Uterus (tissue), 4 donors: ENCODE measurements around the gene AK1. TPM values are rescaled to one million over a fixed set of nuclear protein-coding genes. Genes with fewer than 3 reads are reported as not detected.

Experiments
- DNase-seq, 2 donors: peaks; one replicate each; pipeline ENCODE4 v3.0.0-alpha.2; 2019 to 2020
- H3K27ac ChIP-seq, 2 donors: fragments of 200-600 bp; sonication (generic); 1 replicate in 1 of 2; 2 replicates in 1 of 2; pipeline ENCODE4 v1.5.1; 2016 to 2018
- H3K27me3 ChIP-seq, 2 donors: fragments of 200-600 bp; sonication (generic); one replicate each; pipeline ENCODE4 v1.5.1; 2018 to 2019; ENCODE audit warnings: control low read depth in 1 of 2
- H3K36me3 ChIP-seq, 2 donors: fragments of 200-600 bp; sonication (generic); one replicate each; pipeline ENCODE4 v1.5.1; 2019; ENCODE audit warnings: control low read depth in 1 of 2
- H3K4me1 ChIP-seq, 2 donors: fragments of 200-600 bp; sonication (generic); one replicate each; pipeline ENCODE4 v1.5.1; 2018 to 2019; ENCODE audit warnings: control low read depth in 1 of 2
- H3K4me3 ChIP-seq, 2 donors: fragments of 200-600 bp; sonication (generic); 1 replicate in 1 of 2; 2 replicates in 1 of 2; pipeline ENCODE4 v1.5.1; 2018 to 2019; ENCODE audit warnings: mild to moderate bottlenecking in 1 of 2
- H3K9me3 ChIP-seq, 2 donors: fragments of 200-600 bp; sonication (generic); one replicate each; pipeline ENCODE4 v1.5.1; 2019; ENCODE audit warnings: control low read depth in 1 of 2
- CTCF ChIP-seq, 4 experiments: fragments of 200-600 bp in 2 of 4; fragments of 450-650 bp in 2 of 4; sonication (generic) in 2 of 4; IDR thresholded peaks; one replicate each; pipeline ENCODE4 v1.5.1; 2016 to 2019; ENCODE audit warnings: antibody characterized with exemption in 4 of 4, mild to moderate bottlenecking in 2 of 4, moderate library complexity in 1 of 4
- POLR2A ChIP-seq, 2 donors: fragments of 450-650 bp; IDR thresholded peaks; one replicate each; pipeline ENCODE4 v1.6.1; 2016; ENCODE audit warnings: antibody characterized with exemption in 2 of 2, mild to moderate bottlenecking in 1 of 2, moderate library complexity in 1 of 2
- intact Hi-C: fragments of 100-400 bp; cut with DNase I; formaldehyde crosslinking; loops from one replicate; pipeline ENCODE4 v1.15.1; 2023; ENCODE audit warnings: low total_unique reads
- total RNA-seq, 4 donors: library from RNA; depleted of rRNA in 3 of 4; stranded (reverse); fragments of >200 nt in 3 of 4; gene quantifications; one replicate each; pipeline versions ENCODE4 v1.1.0 to v1.2.4, GENCODE V29; 2014 to 2023
- donor health status: DM: yes; HTN: yes; CAD: no.

Gene AK1
- total RNA-seq, 4 donors from 2014 or later: 6.1 to 54.3 (median 15.7) TPM

DNA sequence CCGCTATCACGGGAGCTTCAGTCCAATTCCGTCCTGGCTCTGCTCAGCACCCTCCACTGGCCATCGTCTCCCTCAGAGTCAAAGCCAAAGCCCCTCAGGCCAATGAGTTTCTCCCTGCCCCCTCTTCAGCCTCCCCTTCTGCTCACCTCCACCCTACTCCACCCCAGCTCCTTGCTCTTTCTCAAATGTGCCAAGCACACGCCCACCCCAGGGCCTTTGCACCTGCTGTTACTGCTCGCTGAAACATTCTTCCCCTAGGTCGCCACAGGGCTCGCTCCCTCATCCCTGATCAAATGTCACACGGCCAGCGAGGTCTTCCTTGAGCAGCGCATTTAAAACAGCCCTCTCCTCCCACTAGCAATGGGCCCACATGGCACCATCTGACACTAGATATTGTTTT, 16.7 kb downstream of the AK1 start:
- Histone ChIP-seq H3K27me3 (no peaks in the 10 kb centered on the region), H3K27ac (no peak overlapping the region), H3K4me1 (no peaks in the 10 kb centered on the region), H3K36me3 (no peaks in the 10 kb centered on the region), H3K9me3 (no peaks in the 10 kb centered on the region), H3K4me3 (no peak overlapping the region)
- TF ChIP-seq POLR2A (IDR thresholded peaks at IDR 0.05): no peak
- no peak for TF ChIP-seq CTCF (IDR thresholded peaks at IDR 0.05)
- no peak for DNase-seq
- intact Hi-C loops: no loop called here

- TF ChIP-seq POLR2A (IDR thresholded peaks at IDR 0.05): no peak
- no peak for TF ChIP-seq CTCF (IDR thresholded peaks at IDR 0.05)
- Histone ChIP-seq H3K4me3 (no peak overlapping the region), H3K9me3 (no peaks in the 10 kb centered on the region), H3K27me3 (no peaks in the 10 kb centered on the region), H3K27ac (peak overlapping the region in 1 of 2 donors; percentile 28), H3K36me3 (no peaks in the 10 kb centered on the region), H3K4me1 (no peaks in the 10 kb centered on the region)
- intact Hi-C loops: no loop called here
- DNase-seq: peak in 1 of 2 donors; percentile 62
Measured at GRCh38 chr9:127860260-127860659, 17.2 kb downstream of the AK1 start.

- no peak overlapping the region for H3K4me3 ChIP-seq
- H3K27me3 ChIP-seq: no peaks in the 10 kb centered on the region
- TF ChIP-seq CTCF (IDR thresholded peaks at IDR 0.05) (no peak), POLR2A (IDR thresholded peaks at IDR 0.05) (no peak)
- intact Hi-C loops: no loop called here
- H3K36me3 ChIP-seq: no peaks in the 10 kb centered on the region
- H3K4me1 ChIP-seq: peaks cover 0 to 9% of the 10 kb centered on the region in 2 donors
- DNase-seq: peak; percentile 53 to 59
- peak overlapping the region; percentile 3 to 14 for H3K27ac ChIP-seq
- no peaks in the 10 kb centered on the region for H3K9me3 ChIP-seq
Measured at GRCh38 chr9:127858041-127858512, 19.4 kb downstream of the AK1 start.

DNA sequence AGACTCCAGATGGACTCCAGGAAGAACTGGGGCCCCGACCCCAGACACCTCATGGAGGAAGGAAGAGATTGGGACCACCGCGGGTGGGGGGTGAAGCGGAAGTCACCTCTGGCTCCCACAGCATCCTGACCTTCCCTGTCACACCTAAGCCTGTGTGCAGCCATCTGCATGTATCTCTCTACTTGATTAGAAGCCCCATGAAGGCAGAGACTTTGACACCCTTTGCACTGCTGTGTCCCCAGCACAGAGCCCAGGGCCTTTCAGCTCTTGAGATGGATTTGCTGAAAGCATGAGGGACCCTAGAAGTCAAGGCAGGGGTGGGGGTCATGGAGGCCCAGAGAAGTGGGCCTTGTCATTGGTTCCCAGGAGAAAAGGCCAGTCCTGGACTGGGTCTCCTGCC, 20.2 kb downstream of the AK1 start:
- H3K27ac ChIP-seq: peak overlapping the region in 1 of 2 donors; percentile 18
- peaks cover 0 to 9% of the 10 kb centered on the region in 2 donors for H3K4me1 ChIP-seq
- no peak overlapping the region for H3K4me3 ChIP-seq
- intact Hi-C loops: no loop called here
- no peaks in the 10 kb centered on the region for H3K36me3 ChIP-seq
- TF ChIP-seq CTCF (IDR thresholded peaks at IDR 0.05) (no peak), POLR2A (IDR thresholded peaks at IDR 0.05) (no peak)
- no peak for DNase-seq
- H3K9me3 ChIP-seq: no peaks in the 10 kb centered on the region
- no peaks in the 10 kb centered on the region for H3K27me3 ChIP-seq

GRCh38 chr9:127856729-127857116, 20.8 kb downstream of the AK1 start:
- DNase-seq: no peak
- Histone ChIP-seq H3K4me1 (peaks cover 0 to 9% of the 10 kb centered on the region in 2 donors), H3K27me3 (no peaks in the 10 kb centered on the region), H3K9me3 (no peaks in the 10 kb centered on the region), H3K36me3 (no peaks in the 10 kb centered on the region), H3K27ac (peak overlapping the region in 1 of 2 donors; percentile 89), H3K4me3 (no peak overlapping the region)
- TF ChIP-seq POLR2A (IDR thresholded peaks at IDR 0.05): no peak
- intact Hi-C loops: no loop called here
